ENCODE results near the gene RNF43.

RNF43 gene

GRCh38 chr17:58416396-58416795, 938 bp downstream of the RNF43 start:
- CTCF ChIA-PET, result interaction anchor here (1.0 to 6.1 kb wide), 22 partner anchors 8 to 169 kb away, joined by 3 to 93 read pairs (median 8); partner anchors contain the start of gene SUPT4H1
- POLR2A ChIA-PET, result interaction anchor here (1.6 kb wide), 1 partner anchor 79 kb away, joined by 8 read pairs; no protein-coding TSS in a partner anchor
- no peak for TF ChIP-seq CTCF (IDR thresholded peaks at IDR 0.05; ENCODE audit: control extremely low read depth, extremely low read depth, low read depth, missing control alignments)
- DNase-seq (ENCODE audit: extremely low spot score), result no peak

- TF ChIP-seq CTCF (IDR thresholded peaks at IDR 0.05; ENCODE audit: control extremely low read depth, extremely low read depth, low read depth, missing control alignments), result no peak
- ChIA-PET CTCF (interaction anchor here (0.7 to 6.1 kb wide), 13 partner anchors 8 to 179 kb away, joined by 3 to 93 read pairs (median 5); no protein-coding TSS in a partner anchor), POLR2A (no interaction called here)
- no peak for DNase-seq (ENCODE audit: extremely low spot score)
Measured at GRCh38 chr17:58415371-58416055, 1.8 kb downstream of the RNF43 start.

GRCh38 chr17:58414596-58414997, 2.7 kb downstream of the RNF43 start:
- POLR2A ChIA-PET, result no interaction called here
- TF ChIP-seq CTCF (IDR thresholded peaks at IDR 0.05; ENCODE audit: control extremely low read depth, extremely low read depth, low read depth, missing control alignments), result no peak
- CTCF ChIA-PET, result interaction anchor here (0.7 to 6.1 kb wide), 11 partner anchors 8 to 110 kb away, joined by 3 to 93 read pairs (median 6); no protein-coding TSS in a partner anchor
- DNase-seq (ENCODE audit: extremely low spot score), result no peak

- TF ChIP-seq CTCF (IDR thresholded peaks at IDR 0.05; ENCODE audit: control extremely low read depth, extremely low read depth, low read depth, missing control alignments), result no peak
- DNase-seq (ENCODE audit: extremely low spot score), result no peak
- ChIA-PET POLR2A (no interaction called here), CTCF (interaction anchor here (0.7 to 6.1 kb wide), 9 partner anchors 9 to 163 kb away, joined by 3 to 93 read pairs (median 4); no protein-coding TSS in a partner anchor)
Measured at GRCh38 chr17:58413684-58414083, 3.6 kb downstream of the RNF43 start.

- ChIA-PET POLR2A (no interaction called here), CTCF (interaction anchor here (0.7 to 6.1 kb wide), 8 partner anchors 10 to 163 kb away, joined by 3 to 93 read pairs (median 4); no protein-coding TSS in a partner anchor)
- no peak for TF ChIP-seq CTCF (IDR thresholded peaks at IDR 0.05; ENCODE audit: control extremely low read depth, extremely low read depth, low read depth, missing control alignments)
- no peak for DNase-seq (ENCODE audit: extremely low spot score)
Measured at GRCh38 chr17:58412961-58413586, 4.3 kb downstream of the RNF43 start.

GRCh38 chr17:58412064-58412703, 5.2 kb downstream of the RNF43 start:
- ChIA-PET POLR2A (no interaction called here), CTCF (interaction anchor here (1.5 to 6.1 kb wide), 2 partner anchors 68 to 96 kb away, joined by 3 to 93 read pairs; no protein-coding TSS in a partner anchor)
- no peak for DNase-seq (ENCODE audit: extremely low spot score)
- no peak for TF ChIP-seq CTCF (IDR thresholded peaks at IDR 0.05; ENCODE audit: control extremely low read depth, extremely low read depth, low read depth, missing control alignments)

Measured in GM10248 (cell line).